ENCODE measurements around the gene PCDHGA4.
"Not testable (repeated sequence)": the region's sequence is repeated elsewhere in the genome, so short reads cannot be mapped to it uniquely, and the experiment has no call there.

PCDHGA4 gene

DNA sequence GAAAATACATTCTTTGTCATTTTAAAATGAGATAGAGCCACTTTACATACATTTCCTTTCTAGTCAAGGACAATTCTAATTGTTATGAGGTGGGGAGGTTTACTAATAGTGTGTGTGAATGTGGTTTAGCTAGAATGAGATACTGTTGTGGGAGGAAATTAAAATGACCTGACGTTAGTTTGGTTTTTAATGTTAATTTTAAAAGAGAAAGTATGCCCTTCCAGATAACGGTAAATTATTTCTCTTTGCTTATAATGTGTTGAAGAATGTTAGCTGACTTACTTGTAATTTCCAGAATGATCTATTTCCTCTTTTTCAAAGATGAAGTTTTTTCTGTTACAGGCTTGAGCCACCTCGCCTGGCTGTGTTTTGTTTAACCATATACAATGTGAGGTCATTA, 32.6 kb upstream of the PCDHGA4 start:
- TF ChIP-seq, protein P1, sequence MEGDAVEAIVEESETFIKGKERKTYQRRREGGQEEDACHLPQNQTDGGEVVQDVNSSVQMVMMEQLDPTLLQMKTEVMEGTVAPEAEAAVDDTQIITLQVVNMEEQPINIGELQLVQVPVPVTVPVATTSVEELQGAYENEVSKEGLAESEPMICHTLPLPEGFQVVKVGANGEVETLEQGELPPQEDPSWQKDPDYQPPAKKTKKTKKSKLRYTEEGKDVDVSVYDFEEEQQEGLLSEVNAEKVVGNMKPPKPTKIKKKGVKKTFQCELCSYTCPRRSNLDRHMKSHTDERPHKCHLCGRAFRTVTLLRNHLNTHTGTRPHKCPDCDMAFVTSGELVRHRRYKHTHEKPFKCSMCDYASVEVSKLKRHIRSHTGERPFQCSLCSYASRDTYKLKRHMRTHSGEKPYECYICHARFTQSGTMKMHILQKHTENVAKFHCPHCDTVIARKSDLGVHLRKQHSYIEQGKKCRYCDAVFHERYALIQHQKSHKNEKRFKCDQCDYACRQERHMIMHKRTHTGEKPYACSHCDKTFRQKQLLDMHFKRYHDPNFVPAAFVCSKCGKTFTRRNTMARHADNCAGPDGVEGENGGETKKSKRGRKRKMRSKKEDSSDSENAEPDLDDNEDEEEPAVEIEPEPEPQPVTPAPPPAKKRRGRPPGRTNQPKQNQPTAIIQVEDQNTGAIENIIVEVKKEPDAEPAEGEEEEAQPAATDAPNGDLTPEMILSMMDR (IDR thresholded peaks at IDR 0.05; ENCODE audit: borderline replicate concordance, insufficient read depth, low read depth, low read length): no peak
- H3K4me3 ChIP-seq (ENCODE audit: low read depth, low read length): no peak overlapping the region

DNA sequence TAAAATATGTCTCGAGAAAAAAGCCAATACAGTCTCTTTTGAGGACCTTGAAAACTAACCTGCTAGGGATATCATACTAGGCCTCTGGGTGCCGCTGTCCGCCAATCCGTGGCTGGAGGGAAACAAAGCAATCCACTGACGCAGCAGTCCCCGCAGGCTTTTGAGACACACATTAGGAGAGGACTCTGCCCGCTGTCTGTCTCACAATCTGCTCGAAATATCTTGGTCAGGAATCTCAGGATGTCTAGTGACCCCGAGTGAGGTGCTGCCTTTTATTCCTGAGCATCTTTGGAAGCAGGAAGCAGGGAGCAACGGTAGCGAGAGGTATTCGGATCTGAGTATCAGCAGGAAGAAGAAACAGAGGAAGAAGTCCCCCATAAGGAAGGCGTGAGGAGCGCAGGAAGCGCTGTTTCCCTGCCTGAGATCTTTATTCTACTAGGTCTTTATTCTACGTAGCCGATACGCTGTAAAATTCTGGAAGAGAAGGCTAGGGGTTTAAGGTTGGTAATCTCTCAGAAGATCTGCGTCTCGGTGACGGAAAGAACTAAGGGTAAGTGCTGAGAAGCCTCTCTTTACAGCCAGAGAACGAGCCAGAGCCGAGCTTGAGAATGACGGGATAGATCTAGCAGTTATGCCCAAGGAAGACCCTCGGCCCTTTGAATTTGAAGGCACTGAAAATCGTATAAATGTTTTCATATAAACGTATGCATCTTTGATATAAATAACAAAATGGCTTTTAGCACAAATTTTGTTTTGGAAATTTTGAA, 28.6 kb upstream of the PCDHGA4 start:
- TF ChIP-seq, protein P1 (IDR thresholded peaks at IDR 0.05; ENCODE audit: borderline replicate concordance, insufficient read depth, low read depth, low read length): peak; percentile 58; the same call in 1 of the 2 replicates
- H3K4me3 ChIP-seq (ENCODE audit: low read depth, low read length): no peak overlapping the region

DNA sequence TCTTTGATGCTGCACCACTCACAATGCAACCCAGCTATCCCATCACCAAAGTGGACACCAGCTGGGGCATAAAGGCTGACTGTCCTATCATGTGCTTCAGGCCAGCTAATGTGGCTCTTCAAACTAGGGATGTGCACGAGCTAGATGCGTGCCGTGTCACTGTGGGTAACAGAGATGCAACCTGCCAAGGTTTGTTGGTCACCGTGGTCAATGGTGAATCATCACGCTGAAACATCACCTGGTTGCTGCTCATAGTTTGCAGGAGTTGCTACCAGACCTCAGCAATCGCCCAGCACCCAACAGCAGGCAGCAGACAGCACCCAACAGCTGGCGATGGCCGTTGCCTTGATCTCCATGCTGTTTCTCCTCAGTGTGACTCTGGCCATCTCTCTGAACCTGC, 26.6 kb upstream of the PCDHGA4 start:
- TF ChIP-seq, protein P1 (IDR thresholded peaks at IDR 0.05; ENCODE audit: borderline replicate concordance, insufficient read depth, low read depth, low read length): no peak
- no peak overlapping the region for H3K4me3 ChIP-seq (ENCODE audit: low read depth, low read length)

DNA sequence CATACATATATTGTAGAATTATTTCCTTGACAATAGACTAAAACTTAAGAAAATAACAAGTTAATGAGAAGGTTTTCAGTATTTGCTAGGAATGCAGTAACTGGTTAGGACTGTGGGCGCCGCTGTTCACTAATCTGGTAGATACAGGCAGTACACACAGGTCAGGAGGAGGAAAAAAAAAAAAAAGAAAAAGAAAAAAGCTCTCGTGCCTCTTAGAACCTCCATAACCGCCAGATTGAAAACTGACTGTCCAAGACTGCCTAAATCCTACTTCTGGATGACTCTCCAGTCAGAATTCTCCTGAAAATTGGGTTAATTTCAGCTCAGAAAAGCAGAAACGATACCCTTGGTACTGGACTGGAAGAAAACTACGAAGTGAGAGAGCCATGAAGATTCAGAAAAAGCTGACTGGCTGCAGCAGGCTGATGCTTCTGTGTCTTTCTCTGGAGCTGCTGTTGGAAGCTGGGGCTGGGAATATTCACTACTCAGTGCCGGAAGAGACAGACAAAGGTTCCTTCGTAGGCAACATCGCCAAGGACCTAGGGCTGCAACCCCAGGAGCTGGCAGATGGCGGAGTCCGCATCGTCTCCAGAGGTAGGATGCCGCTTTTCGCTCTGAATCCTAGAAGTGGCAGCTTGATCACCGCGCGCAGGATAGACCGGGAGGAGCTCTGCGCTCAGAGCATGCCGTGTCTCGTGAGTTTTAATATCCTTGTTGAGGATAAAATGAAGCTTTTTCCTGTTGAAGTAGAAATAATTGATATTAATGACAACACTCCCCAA, 24.3 kb upstream of the PCDHGA4 start, which contains the start of gene PCDHGA1:
PCDHGA1 (plus strand) TSS at position 216 of the 782 bp plus-strand sequence.
- TF ChIP-seq, protein P1 (IDR thresholded peaks at IDR 0.05; ENCODE audit: borderline replicate concordance, insufficient read depth, low read depth, low read length): peak; percentile 40; the same call in 1 of the 2 replicates
- no peak within 1 kb of the TSS for H3K4me3 ChIP-seq (ENCODE audit: low read depth, low read length)

DNA sequence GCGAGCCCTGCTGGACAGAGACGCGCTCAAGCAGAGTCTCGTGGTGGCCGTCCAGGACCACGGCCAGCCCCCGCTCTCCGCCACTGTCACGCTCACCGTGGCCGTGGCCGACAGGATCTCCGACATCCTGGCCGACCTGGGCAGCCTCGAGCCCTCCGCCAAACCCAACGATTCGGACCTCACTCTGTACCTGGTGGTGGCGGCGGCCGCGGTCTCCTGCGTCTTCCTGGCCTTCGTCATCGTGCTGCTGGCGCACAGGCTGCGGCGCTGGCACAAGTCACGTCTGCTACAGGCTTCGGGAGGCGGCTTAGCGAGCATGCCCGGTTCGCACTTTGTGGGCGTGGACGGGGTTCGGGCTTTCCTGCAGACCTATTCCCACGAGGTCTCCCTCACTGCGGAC, 22.2 kb upstream of the PCDHGA4 start:
- H3K4me3 ChIP-seq (ENCODE audit: low read depth, low read length): not testable (repeated sequence)

DNA sequence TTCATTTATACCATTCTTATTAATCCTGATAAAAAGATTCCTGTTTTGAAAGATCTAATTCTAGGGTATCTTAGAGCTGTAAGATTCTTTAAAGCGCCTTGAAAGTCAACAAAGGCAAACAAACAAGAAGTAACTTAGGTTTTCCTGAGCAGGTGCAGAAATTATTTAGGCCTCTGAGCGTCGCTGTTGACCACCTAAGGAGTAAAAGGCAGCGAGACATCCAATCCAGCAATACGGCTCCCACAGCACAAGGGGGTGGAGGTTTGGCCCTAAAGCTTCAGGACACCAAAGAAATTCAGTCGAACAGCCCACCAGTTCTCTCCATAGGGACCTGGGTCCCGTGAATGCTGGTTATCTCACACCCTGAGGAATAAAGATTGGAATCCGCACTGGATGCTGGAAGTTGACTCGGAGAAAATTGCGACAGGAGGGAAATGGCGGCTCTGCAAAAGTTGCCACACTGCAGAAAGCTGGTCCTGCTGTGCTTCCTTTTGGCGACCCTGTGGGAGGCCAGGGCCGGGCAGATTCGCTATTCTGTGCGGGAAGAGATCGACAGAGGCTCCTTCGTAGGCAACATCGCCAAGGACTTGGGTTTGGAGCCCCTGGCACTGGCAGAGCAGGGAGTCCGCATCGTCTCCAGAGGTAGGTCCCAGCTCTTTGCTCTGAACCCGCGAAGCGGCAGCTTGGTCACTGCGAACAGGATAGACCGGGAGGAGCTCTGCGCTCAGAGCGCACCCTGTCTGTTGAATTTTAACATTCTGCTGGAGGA, 16.1 kb upstream of the PCDHGA4 start, which contains the start of gene PCDHGA2:
PCDHGA2 (plus strand) TSS at position 223 of the 769 bp plus-strand sequence.
- H3K4me3 ChIP-seq (ENCODE audit: low read depth, low read length): no peak within 1 kb of the TSS
- TF ChIP-seq, protein P1 (IDR thresholded peaks at IDR 0.05; ENCODE audit: borderline replicate concordance, insufficient read depth, low read depth, low read length): peak; percentile 26; the same call in 1 of the 2 replicates

DNA sequence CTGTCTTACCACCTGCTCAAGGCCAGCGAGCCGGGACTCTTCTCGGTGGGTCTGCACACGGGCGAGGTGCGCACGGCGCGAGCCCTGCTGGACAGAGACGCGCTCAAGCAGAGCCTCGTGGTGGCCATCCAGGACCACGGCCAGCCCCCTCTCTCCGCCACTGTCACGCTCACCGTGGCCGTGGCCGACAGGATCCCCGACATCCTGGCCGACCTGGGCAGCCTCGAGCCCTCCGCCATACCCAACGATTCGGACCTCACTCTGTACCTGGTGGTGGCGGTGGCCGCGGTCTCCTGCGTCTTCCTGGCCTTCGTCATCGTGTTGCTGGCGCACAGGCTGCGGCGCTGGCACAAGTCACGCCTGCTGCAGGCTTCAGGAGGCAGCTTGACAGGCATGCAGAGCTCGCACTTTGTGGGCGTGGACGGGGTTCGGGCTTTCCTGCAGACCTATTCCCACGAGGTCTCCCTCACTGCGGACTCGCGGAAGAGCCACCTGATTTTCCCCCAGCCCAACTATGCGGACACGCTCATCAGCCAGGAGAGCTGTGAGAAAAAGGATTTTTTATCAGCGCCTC, 14.0 kb upstream of the PCDHGA4 start:
- H3K4me3 ChIP-seq (ENCODE audit: low read depth, low read length): not testable (repeated sequence)

Measured in GM12875 (cell line).